Measurements from ENCODE around the gene TOP3B. TPM values are rescaled to one million over a fixed set of nuclear protein-coding genes. Genes with fewer than 3 reads are reported as not detected.

TOP3B gene
- 10 to 100 TPM; 24.3 to 68.1 (median 48.4) TPM for total RNA-seq

GRCh38 chr22:21982338-21982965, at the start of gene TOP3B:
TOP3B (minus strand) TSS chr22:21982787; CDS start chr22:21975709, 7,078 bp downstream.
- peak; percentile 77 to 83 for TF ChIP-seq EP300 (IDR thresholded peaks at IDR 0.05)
- TF ChIP-seq CTCF (IDR thresholded peaks at IDR 0.05) = peak in 1 of 5 experiments; percentile 25
- no peak for TF ChIP-seq POLR2A (IDR thresholded peaks at IDR 0.05)
- no peaks in the 10 kb centered on the region for H3K27me3 ChIP-seq
- H3K36me3 ChIP-seq = peaks cover 0 to 18% (median 0%) of the 10 kb centered on the region in 3 donors
- WGBS, 2 donors = 0 to 1% methylated on average over 49 to 54 of the region's 54 CpGs
- no peaks in the 10 kb centered on the region for H3K9me3 ChIP-seq
- DNase-seq (ENCODE audit: low spot score in 2 of 2) = peak; percentile 55 to 64
- H3K4me3 ChIP-seq = peak within 1 kb of the TSS; percentile 80 to 98 (median 92)
- peak within 1 kb of the TSS; percentile 67 to 90 (median 87) for H3K27ac ChIP-seq
- peaks cover 0 to 34% (median 19%) of the 10 kb centered on the region in 4 donors for H3K4me1 ChIP-seq

- Histone ChIP-seq H3K36me3 (no peaks in the 10 kb centered on the region), H3K9me3 (no peaks in the 10 kb centered on the region), H3K27ac (peak overlapping the region in 3 of 4 donors; percentile 37 to 77 (median 60)), H3K4me1 (peaks cover 0 to 19% (median 0%) of the 10 kb centered on the region in 4 donors), H3K27me3 (no peaks in the 10 kb centered on the region), H3K4me3 (no peak overlapping the region)
- TF ChIP-seq POLR2A (IDR thresholded peaks at IDR 0.05) (no peak), EP300 (IDR thresholded peaks at IDR 0.05) (no peak), CTCF (IDR thresholded peaks at IDR 0.05) (no peak)
- DNase-seq (ENCODE audit: low spot score in 2 of 2) = no peak
- 75 to 80% methylated on average over 9 of the region's 9 CpGs for WGBS, 2 donors
These were observed 48.8 kb upstream of the TOP3B start for GRCh38 chr22:22031183-22031945.

GRCh38 chr22:22030493-22031182, 48.1 kb upstream of the TOP3B start:
- Histone ChIP-seq H3K4me1 (peaks cover 0 to 19% (median 0%) of the 10 kb centered on the region in 4 donors), H3K27me3 (no peaks in the 10 kb centered on the region), H3K9me3 (no peaks in the 10 kb centered on the region), H3K27ac (peak overlapping the region in 3 of 4 donors; percentile 37 to 77 (median 60)), H3K4me3 (no peak overlapping the region), H3K36me3 (no peaks in the 10 kb centered on the region)
- 39 to 40% methylated on average over 6 to 7 of the region's 7 CpGs for WGBS, 2 donors
- peak in 1 of 2 donors; percentile 33 for DNase-seq (ENCODE audit: low spot score in 2 of 2)
- TF ChIP-seq EP300 (IDR thresholded peaks at IDR 0.05) = no peak
- peak in 4 of 5 experiments; percentile 14 to 39 (median 26) for TF ChIP-seq CTCF (IDR thresholded peaks at IDR 0.05)

GRCh38 chr22:22027955-22028354, 45.4 kb upstream of the TOP3B start:
- TF ChIP-seq CTCF (IDR thresholded peaks at IDR 0.05) (no peak), POLR2A (IDR thresholded peaks at IDR 0.05) (no peak), EP300 (IDR thresholded peaks at IDR 0.05) (no peak)
- no peak overlapping the region for H3K4me3 ChIP-seq
- WGBS, 2 donors = 96 to 97% methylated on average over 3 of the region's 3 CpGs
- H3K27me3 ChIP-seq = no peaks in the 10 kb centered on the region
- no peaks in the 10 kb centered on the region for H3K9me3 ChIP-seq
- peaks cover 0 to 19% (median 0%) of the 10 kb centered on the region in 4 donors for H3K4me1 ChIP-seq
- H3K27ac ChIP-seq = no peak overlapping the region
- no peak for DNase-seq (ENCODE audit: low spot score in 2 of 2)
- H3K36me3 ChIP-seq = no peaks in the 10 kb centered on the region

Data from tibial nerve (tissue), 4 donors.